ENCODE data around the gene RNF20.
"Not testable (repeated sequence)": the region's sequence is repeated elsewhere in the genome, so short reads cannot be mapped to it uniquely, and the experiment has no call there.

The RNF20 gene

GRCh38 chr9:101512116-101512515 lies 21.5 kb upstream of the RNF20 start:
- Histone ChIP-seq H3K36me3 (replicated peaks; ENCODE audit: low read depth, low read length) (no peaks in the 10 kb centered on the region), H3K27me3 (ENCODE audit: low read depth, low read length) (peaks cover 12% of the 10 kb centered on the region; the same call in 1 of the 2 replicates), H3K79me2 (ENCODE audit: low read length) (no peaks in the 10 kb centered on the region), H3K4me3 (ENCODE audit: low read length) (no peak overlapping the region), H3K9me3 (ENCODE audit: insufficient read depth, low read length) (no peaks in the 10 kb centered on the region), H2AFZ (ENCODE audit: low read depth, low read length) (no peak overlapping the region; the same call in 1 of the 2 replicates), H3K4me2 (ENCODE audit: low read length) (no peak overlapping the region), H3K9ac (ENCODE audit: low read length) (no peak overlapping the region), H3K27ac (ENCODE audit: low read length) (no peak overlapping the region), H3K4me1 (ENCODE audit: low read length) (no peaks in the 10 kb centered on the region), H4K20me1 (ENCODE audit: insufficient read depth, low read length) (no peaks in the 10 kb centered on the region)
- TF ChIP-seq, protein P1, sequence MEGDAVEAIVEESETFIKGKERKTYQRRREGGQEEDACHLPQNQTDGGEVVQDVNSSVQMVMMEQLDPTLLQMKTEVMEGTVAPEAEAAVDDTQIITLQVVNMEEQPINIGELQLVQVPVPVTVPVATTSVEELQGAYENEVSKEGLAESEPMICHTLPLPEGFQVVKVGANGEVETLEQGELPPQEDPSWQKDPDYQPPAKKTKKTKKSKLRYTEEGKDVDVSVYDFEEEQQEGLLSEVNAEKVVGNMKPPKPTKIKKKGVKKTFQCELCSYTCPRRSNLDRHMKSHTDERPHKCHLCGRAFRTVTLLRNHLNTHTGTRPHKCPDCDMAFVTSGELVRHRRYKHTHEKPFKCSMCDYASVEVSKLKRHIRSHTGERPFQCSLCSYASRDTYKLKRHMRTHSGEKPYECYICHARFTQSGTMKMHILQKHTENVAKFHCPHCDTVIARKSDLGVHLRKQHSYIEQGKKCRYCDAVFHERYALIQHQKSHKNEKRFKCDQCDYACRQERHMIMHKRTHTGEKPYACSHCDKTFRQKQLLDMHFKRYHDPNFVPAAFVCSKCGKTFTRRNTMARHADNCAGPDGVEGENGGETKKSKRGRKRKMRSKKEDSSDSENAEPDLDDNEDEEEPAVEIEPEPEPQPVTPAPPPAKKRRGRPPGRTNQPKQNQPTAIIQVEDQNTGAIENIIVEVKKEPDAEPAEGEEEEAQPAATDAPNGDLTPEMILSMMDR (IDR thresholded peaks at IDR 0.05; ENCODE audit: low read depth, low read length): no peak
- no peak for TF ChIP-seq EZH2phosphoT487 (IDR thresholded peaks at IDR 0.05; ENCODE audit: low read depth)

DNA sequence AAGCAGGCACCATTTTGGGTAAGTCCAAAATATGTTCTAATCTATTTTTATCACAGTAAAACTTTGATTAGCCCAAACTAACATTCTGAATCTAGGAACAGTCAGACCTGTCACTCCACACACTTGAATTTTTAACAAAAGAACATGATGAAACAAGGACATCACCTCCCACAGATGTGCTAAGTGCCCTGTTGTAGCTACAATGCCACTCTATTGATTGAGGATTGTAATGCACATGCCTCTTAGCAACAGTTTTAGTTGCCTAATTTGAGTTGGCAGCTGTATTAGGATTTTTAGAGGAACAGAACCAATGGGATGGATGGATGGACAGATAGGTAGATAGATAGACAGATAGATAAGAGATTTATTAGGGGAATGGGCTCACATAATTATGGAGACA lies 20.3 kb upstream of the RNF20 start:
- no peaks in the 10 kb centered on the region for H3K9me3 ChIP-seq (ENCODE audit: insufficient read depth, low read length)
- H3K4me1 ChIP-seq (ENCODE audit: low read length): no peaks in the 10 kb centered on the region
- TF ChIP-seq, protein P1 (IDR thresholded peaks at IDR 0.05; ENCODE audit: low read depth, low read length): no peak
- no peak for TF ChIP-seq EZH2phosphoT487 (IDR thresholded peaks at IDR 0.05; ENCODE audit: low read depth)
- no peak overlapping the region for H2AFZ ChIP-seq (ENCODE audit: low read depth, low read length)
- H3K9ac ChIP-seq (ENCODE audit: low read length): no peak overlapping the region
- H3K4me2 ChIP-seq (ENCODE audit: low read length): no peak overlapping the region
- H4K20me1 ChIP-seq (ENCODE audit: insufficient read depth, low read length): no peaks in the 10 kb centered on the region
- H3K79me2 ChIP-seq (ENCODE audit: low read length): no peaks in the 10 kb centered on the region
- no peaks in the 10 kb centered on the region for H3K36me3 ChIP-seq (replicated peaks; ENCODE audit: low read depth, low read length)
- peaks cover 12% of the 10 kb centered on the region; the same call in 1 of the 2 replicates for H3K27me3 ChIP-seq (ENCODE audit: low read depth, low read length)
- no peak overlapping the region for H3K4me3 ChIP-seq (ENCODE audit: low read length)
- H3K27ac ChIP-seq (ENCODE audit: low read length): no peak overlapping the region

DNA sequence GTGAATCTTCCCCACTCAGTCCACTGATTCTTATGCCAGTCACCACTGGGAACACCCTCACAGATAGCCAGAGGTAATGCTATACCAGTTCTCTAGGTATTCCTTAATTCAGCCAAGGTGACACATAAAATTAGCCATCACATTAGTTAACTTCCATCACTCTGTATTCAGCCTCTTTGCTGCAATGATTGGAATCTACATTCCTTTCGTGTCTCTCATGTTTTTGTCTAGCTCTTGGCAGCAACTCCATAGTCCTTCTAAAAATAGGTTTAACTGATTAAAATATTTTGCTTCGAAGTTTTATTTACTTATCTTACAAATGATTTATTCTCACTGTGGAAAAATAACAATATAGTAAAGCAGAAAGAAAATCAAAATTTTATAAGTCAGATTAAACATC lies 19.6 kb upstream of the RNF20 start:
- H2AFZ ChIP-seq (ENCODE audit: low read depth, low read length): no peak overlapping the region
- no peak overlapping the region for H3K9ac ChIP-seq (ENCODE audit: low read length)
- TF ChIP-seq EZH2phosphoT487 (IDR thresholded peaks at IDR 0.05; ENCODE audit: low read depth): no peak
- TF ChIP-seq, protein P1 (IDR thresholded peaks at IDR 0.05; ENCODE audit: low read depth, low read length): no peak
- peaks cover 12% of the 10 kb centered on the region; the same call in 1 of the 2 replicates for H3K27me3 ChIP-seq (ENCODE audit: low read depth, low read length)
- H3K27ac ChIP-seq (ENCODE audit: low read length): no peak overlapping the region
- H3K4me2 ChIP-seq (ENCODE audit: low read length): no peak overlapping the region
- no peaks in the 10 kb centered on the region for H3K9me3 ChIP-seq (ENCODE audit: insufficient read depth, low read length)
- H3K79me2 ChIP-seq (ENCODE audit: low read length): no peaks in the 10 kb centered on the region
- no peaks in the 10 kb centered on the region for H3K4me1 ChIP-seq (ENCODE audit: low read length)
- H3K36me3 ChIP-seq (replicated peaks; ENCODE audit: low read depth, low read length): no peaks in the 10 kb centered on the region
- H3K4me3 ChIP-seq (ENCODE audit: low read length): no peak overlapping the region
- H4K20me1 ChIP-seq (ENCODE audit: insufficient read depth, low read length): no peaks in the 10 kb centered on the region

GRCh38 chr9:101516655-101517054 lies 17.0 kb upstream of the RNF20 start:
- Histone ChIP-seq H3K79me2 (ENCODE audit: low read length) (no peaks in the 10 kb centered on the region), H4K20me1 (ENCODE audit: insufficient read depth, low read length) (no peaks in the 10 kb centered on the region), H3K27me3 (ENCODE audit: low read depth, low read length) (peaks cover 12% of the 10 kb centered on the region; the same call in 1 of the 2 replicates), H3K4me2 (ENCODE audit: low read length) (no peak overlapping the region), H3K4me1 (ENCODE audit: low read length) (no peaks in the 10 kb centered on the region), H3K9me3 (ENCODE audit: insufficient read depth, low read length) (no peaks in the 10 kb centered on the region), H2AFZ (ENCODE audit: low read depth, low read length) (no peak overlapping the region), H3K4me3 (ENCODE audit: low read length) (no peak overlapping the region), H3K27ac (ENCODE audit: low read length) (no peak overlapping the region), H3K36me3 (replicated peaks; ENCODE audit: low read depth, low read length) (no peaks in the 10 kb centered on the region), H3K9ac (ENCODE audit: low read length) (no peak overlapping the region)
- TF ChIP-seq, protein P1 (IDR thresholded peaks at IDR 0.05; ENCODE audit: low read depth, low read length): no peak
- no peak for TF ChIP-seq EZH2phosphoT487 (IDR thresholded peaks at IDR 0.05; ENCODE audit: low read depth)

- not testable (repeated sequence) for H3K79me2 ChIP-seq (ENCODE audit: low read length); H3K27ac ChIP-seq (ENCODE audit: low read length); H3K4me2 ChIP-seq (ENCODE audit: low read length); H3K4me1 ChIP-seq (ENCODE audit: low read length); H3K9me3 ChIP-seq (ENCODE audit: insufficient read depth, low read length); H3K36me3 ChIP-seq (replicated peaks; ENCODE audit: low read depth, low read length); H3K4me3 ChIP-seq (ENCODE audit: low read length); H3K9ac ChIP-seq (ENCODE audit: low read length); H2AFZ ChIP-seq (ENCODE audit: low read depth, low read length); H4K20me1 ChIP-seq (ENCODE audit: insufficient read depth, low read length)
- peaks cover 12% of the 10 kb centered on the region; the same call in 1 of the 2 replicates for H3K27me3 ChIP-seq (ENCODE audit: low read depth, low read length)
Measured at GRCh38 chr9:101518489-101518888, 15.2 kb upstream of the RNF20 start.
